DMS153 treated with DMSO at 0.1 percent for 48 hours (cell line): ENCODE data around the gene EIF4G3.

Experiments
- DNase-seq: peaks from one replicate; lab custom pipeline; 2025; ENCODE audit not compliant: unreplicated experiment; lab: John Stamatoyannopoulos, UW

EIF4G3 gene

GRCh38 chr1:20998826-20999225 is 177.9 kb downstream of the EIF4G3 start:
- no peak for DNase-seq

GRCh38 chr1:20997602-20998224 is 179.0 kb downstream of the EIF4G3 start:
- DNase-seq, result no peak

GRCh38 chr1:20996554-20996953 is 180.1 kb downstream of the EIF4G3 start:
- DNase-seq, result peak; percentile 88

- DNase-seq, result no peak
Measured at GRCh38 chr1:20993716-20994575, 182.8 kb downstream of the EIF4G3 start.

- DNase-seq, result no peak
Measured at GRCh38 chr1:20992322-20993056, 184.2 kb downstream of the EIF4G3 start.

- no peak for DNase-seq
Measured at GRCh38 chr1:20988943-20989342, 187.8 kb downstream of the EIF4G3 start.

GRCh38 chr1:20987831-20988825 is 188.6 kb downstream of the EIF4G3 start:
- no peak for DNase-seq

- peak; percentile 38 for DNase-seq
Measured at GRCh38 chr1:20983297-20983889, 193.3 kb downstream of the EIF4G3 start.

- no peak for DNase-seq
Measured at GRCh38 chr1:20982316-20982715, 194.4 kb downstream of the EIF4G3 start.

- no peak for DNase-seq
Measured at GRCh38 chr1:20981915-20982314, 194.8 kb downstream of the EIF4G3 start.

GRCh38 chr1:20980051-20980450 is 196.6 kb downstream of the EIF4G3 start:
- no peak for DNase-seq

- no peak for DNase-seq
Measured at GRCh38 chr1:20978413-20978812, 198.3 kb downstream of the EIF4G3 start.

GRCh38 chr1:20975668-20976067 is 201.0 kb downstream of the EIF4G3 start:
- DNase-seq, result no peak

- no peak for DNase-seq
Measured at GRCh38 chr1:20974951-20975350, 201.7 kb downstream of the EIF4G3 start.

GRCh38 chr1:20974069-20974468 is 202.6 kb downstream of the EIF4G3 start:
- no peak for DNase-seq

- DNase-seq, result no peak
Measured at GRCh38 chr1:20972855-20973254, 203.8 kb downstream of the EIF4G3 start.

- peak; percentile 52 for DNase-seq
Measured at GRCh38 chr1:20964540-20965484, 211.9 kb downstream of the EIF4G3 start.

- no peak for DNase-seq
Measured at GRCh38 chr1:20962576-20963258, 214.0 kb downstream of the EIF4G3 start.
